Stimulated activated CD8-positive, alpha-beta memory T cell treated with anti-CD3 and anti-CD28 coated beads, Interleukin-2, amount 100 ng/mL, for 1 hour (primary cell): ENCODE data around the gene MYO7A.

Experiments used
- DNase-seq, 2 donors: peaks; one replicate each; pipeline ENCODE4 v3.0.0-alpha.2; 2020; ENCODE audit warnings: low read depth in 2 of 2

The MYO7A gene

GRCh38 chr11:77213589-77214428 is 85.8 kb downstream of the MYO7A start:
- no peak for DNase-seq

GRCh38 chr11:77214557-77214956 is 86.5 kb downstream of the MYO7A start:
- DNase-seq = no peak

GRCh38 chr11:77215106-77215505 is 87.1 kb downstream of the MYO7A start:
- no peak for DNase-seq

- DNase-seq = no peak
These were observed 89.1 kb downstream of the MYO7A start for GRCh38 chr11:77217156-77217555.

- no peak for DNase-seq
These were observed 95.8 kb downstream of the MYO7A start for GRCh38 chr11:77223797-77224196.

- no peak for DNase-seq
These were observed 103.0 kb downstream of the MYO7A start for GRCh38 chr11:77230878-77231605.

GRCh38 chr11:77231800-77232199 is 103.8 kb downstream of the MYO7A start:
- DNase-seq = no peak

GRCh38 chr11:77232242-77232641 is 104.2 kb downstream of the MYO7A start:
- no peak for DNase-seq

- no peak for DNase-seq
These were observed 105.0 kb downstream of the MYO7A start for GRCh38 chr11:77233011-77233410.

- no peak for DNase-seq
These were observed 108.9 kb downstream of the MYO7A start for GRCh38 chr11:77236901-77237300.

GRCh38 chr11:77244277-77245027 is 116.4 kb downstream of the MYO7A start:
- no peak for DNase-seq

- no peak for DNase-seq
These were observed 121.4 kb downstream of the MYO7A start for GRCh38 chr11:77249427-77249826.

- DNase-seq = no peak
These were observed 123.0 kb downstream of the MYO7A start for GRCh38 chr11:77250881-77251640.

- no peak for DNase-seq
These were observed 124.7 kb downstream of the MYO7A start for GRCh38 chr11:77252555-77253270.

GRCh38 chr11:77253690-77254089 is 125.6 kb downstream of the MYO7A start:
- no peak for DNase-seq

GRCh38 chr11:77259641-77260040 is 131.6 kb downstream of the MYO7A start:
- no peak for DNase-seq

GRCh38 chr11:77262803-77263202 is 134.8 kb downstream of the MYO7A start:
- no peak for DNase-seq
